Endothelial cell of umbilical vein (primary cell): ENCODE data around the gene NARS2.

ENCODE experiments used
- CTCF ChIP-seq, 2 donors: IDR thresholded peaks; 1 replicate in 1 of 2; 2 replicates in 1 of 2; pipeline ENCODE4 v1.5.1; 2011; ENCODE audit warnings: low read length in 2 of 2, mild to moderate bottlenecking in 2 of 2, moderate library complexity in 2 of 2, control low read depth in 1 of 2, inconsistent platforms in 1 of 2, low read depth in 1 of 2; ENCODE audit not compliant: insufficient read depth in 1 of 2; ENCODE audit errors: extremely low read depth in 1 of 2
- GATA2 ChIP-seq: IDR thresholded peaks from 2 replicates; pipeline ENCODE4 v1.7.0; 2011; ENCODE audit warnings: low read depth, mild to moderate bottlenecking, moderate library complexity, mixed read lengths, low read length; ENCODE audit not compliant: insufficient read length, insufficient read depth
- POLR2A ChIP-seq: IDR thresholded peaks from 2 replicates; pipeline ENCODE4 v1.6.1; 2012; ENCODE audit warnings: low read depth, mild to moderate bottlenecking, control low read depth, low read length

- TF ChIP-seq CTCF (IDR thresholded peaks at IDR 0.05; ENCODE audit: extremely low read depth in 1 of 2, insufficient read depth in 1 of 2, low read depth in 1 of 2, low read length in 2 of 2) (no peak), POLR2A (no peak), GATA2 (no peak)
These were observed 70.0 kb downstream of the NARS2 start for GRCh38 chr11:78504708-78505107.
